ENCODE measurements around the gene SLC34A3. TPM values are rescaled to one million over a fixed set of nuclear protein-coding genes. Genes with fewer than 3 reads are reported as not detected.

SLC34A3 gene
- polyA plus RNA-seq, 2 of the 4 experiments (the other 2 are of a cell fraction), result 0.05 TPM; not detected in 1

DNA sequence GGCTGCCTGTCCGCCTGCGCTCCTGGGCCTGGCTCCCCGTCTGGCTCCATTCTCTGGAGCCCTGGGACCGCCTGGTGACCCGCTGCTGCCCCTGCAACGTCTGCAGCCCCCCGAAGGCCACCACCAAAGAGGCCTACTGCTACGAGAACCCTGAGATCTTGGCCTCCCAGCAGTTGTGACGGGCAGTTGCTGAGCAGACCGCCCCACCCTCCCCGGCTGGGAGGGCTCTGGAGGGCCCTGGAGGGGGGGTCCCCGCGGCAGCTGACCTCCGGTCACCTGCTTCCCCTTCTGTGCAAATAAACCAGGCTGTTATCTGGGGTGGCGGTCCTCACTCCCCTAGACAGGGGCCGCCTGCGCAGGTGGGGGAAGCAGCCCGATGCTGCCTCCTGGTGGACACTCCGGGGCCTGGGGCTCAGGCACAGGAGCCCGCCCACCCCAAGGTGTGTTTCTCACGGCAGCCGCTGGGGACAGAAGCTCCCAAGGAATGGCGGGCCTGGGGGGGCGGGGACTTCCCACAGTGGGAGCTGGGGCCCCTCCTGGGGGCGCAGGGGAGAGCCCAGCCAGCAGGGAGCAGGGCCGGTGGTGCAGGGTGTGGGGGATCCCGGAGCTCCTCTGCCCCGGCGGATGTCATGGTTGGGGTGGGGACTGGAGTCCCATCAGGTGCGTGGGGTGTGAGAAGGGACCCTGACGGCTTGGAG lies 5.7 kb downstream of the SLC34A3 start:
- FAIRE-seq (no peak), ATAC-seq (peak; percentile 20 to 69), DNase-seq (ENCODE audit: low read depth in 1 of 2, low spot score in 1 of 2) (peak; percentile 82 to 93)
- TF ChIP-seq POLR2A (IDR thresholded peaks at IDR 0.05; ENCODE audit: low read length) (no peak), JUNB (IDR thresholded peaks at IDR 0.05) (no peak), PBX3 (IDR thresholded peaks at IDR 0.05) (0 out of 2 replicates have a peak, but pooled peaks have one; percentile 16), NFE2L2 (conservative IDR thresholded peaks at IDR 0.05; ENCODE audit: low read length) (no peak), FOSL2 (IDR thresholded peaks at IDR 0.05) (no peak), FOSL2 (CRISPR knock-in tag; IDR thresholded peaks at IDR 0.05) (no peak), SMC3 (IDR thresholded peaks at IDR 0.05) (peak; percentile 84), TP53 (CRISPR knock-in tag; IDR thresholded peaks at IDR 0.05) (no peak), RAD21 (conservative IDR thresholded peaks at IDR 0.05 in 1 of 2, IDR thresholded peaks at IDR 0.05 in 1 of 2) (peak; percentile 76 to 84), NPAS2 (CRISPR knock-in tag; IDR thresholded peaks at IDR 0.05; ENCODE audit: borderline replicate concordance) (no peak), MAZ (IDR thresholded peaks at IDR 0.05; ENCODE audit: borderline replicate concordance, low read depth, low read length) (peak; percentile 70; the same call in 1 of the 2 replicates), CTCF (IDR thresholded peaks at IDR 0.05) (peak; percentile 97), BCL3 (IDR thresholded peaks at IDR 0.05) (no peak), SREBF2 (IDR thresholded peaks at IDR 0.05) (no peak)
- TF ChIP-seq, protein P1, sequence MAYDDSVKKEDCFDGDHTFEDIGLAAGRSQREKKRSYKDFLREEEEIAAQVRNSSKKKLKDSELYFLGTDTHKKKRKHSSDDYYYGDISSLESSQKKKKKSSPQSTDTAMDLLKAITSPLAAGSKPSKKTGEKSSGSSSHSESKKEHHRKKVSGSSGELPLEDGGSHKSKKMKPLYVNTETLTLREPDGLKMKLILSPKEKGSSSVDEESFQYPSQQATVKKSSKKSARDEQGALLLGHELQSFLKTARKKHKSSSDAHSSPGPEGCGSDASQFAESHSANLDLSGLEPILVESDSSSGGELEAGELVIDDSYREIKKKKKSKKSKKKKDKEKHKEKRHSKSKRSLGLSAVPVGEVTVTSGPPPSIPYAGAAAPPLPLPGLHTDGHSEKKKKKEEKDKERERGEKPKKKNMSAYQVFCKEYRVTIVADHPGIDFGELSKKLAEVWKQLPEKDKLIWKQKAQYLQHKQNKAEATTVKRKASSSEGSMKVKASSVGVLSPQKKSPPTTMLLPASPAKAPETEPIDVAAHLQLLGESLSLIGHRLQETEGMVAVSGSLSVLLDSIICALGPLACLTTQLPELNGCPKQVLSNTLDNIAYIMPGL (CRISPR knock-in tag; IDR thresholded peaks at IDR 0.05; ENCODE audit: borderline replicate concordance), result 0 out of 2 replicates have a peak, but pooled peaks have one; percentile 18
- TF ChIP-seq, protein P2, sequence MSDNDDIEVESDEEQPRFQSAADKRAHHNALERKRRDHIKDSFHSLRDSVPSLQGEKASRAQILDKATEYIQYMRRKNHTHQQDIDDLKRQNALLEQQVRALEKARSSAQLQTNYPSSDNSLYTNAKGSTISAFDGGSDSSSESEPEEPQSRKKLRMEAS (IDR thresholded peaks at IDR 0.05), result peak; percentile 54
- TF ChIP-seq, protein P3, sequence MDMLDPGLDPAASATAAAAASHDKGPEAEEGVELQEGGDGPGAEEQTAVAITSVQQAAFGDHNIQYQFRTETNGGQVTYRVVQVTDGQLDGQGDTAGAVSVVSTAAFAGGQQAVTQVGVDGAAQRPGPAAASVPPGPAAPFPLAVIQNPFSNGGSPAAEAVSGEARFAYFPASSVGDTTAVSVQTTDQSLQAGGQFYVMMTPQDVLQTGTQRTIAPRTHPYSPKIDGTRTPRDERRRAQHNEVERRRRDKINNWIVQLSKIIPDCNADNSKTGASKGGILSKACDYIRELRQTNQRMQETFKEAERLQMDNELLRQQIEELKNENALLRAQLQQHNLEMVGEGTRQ (IDR thresholded peaks at IDR 0.05), result no peak
- H3K4me3 ChIP-seq, result no peak overlapping the region
- peak overlapping the region; percentile 65 for H3K4me2 ChIP-seq
- ChIA-PET CTCF (interaction anchor here (0.6 to 13.1 kb wide), 67 partner anchors 8 to 431 kb away, joined by 3 to 236 read pairs (median 5); partner anchors contain the start of genes ANAPC2, CYSRT1, DPP7 and FUT7), POLR2A (interaction anchor here (0.6 to 1.8 kb wide), 3 partner anchors 13 to 106 kb away, joined by 3 to 5 read pairs (median 4); no protein-coding TSS in a partner anchor)
- peaks cover 35% of the 10 kb centered on the region for H3K4me1 ChIP-seq
- WGBS (ENCODE audit: missing lambda C conversion rate), result 38% methylated on average over 20 of the region's 31 CpGs
- H3K9me3 ChIP-seq, result no peaks in the 10 kb centered on the region
- H3K27ac ChIP-seq, result peak overlapping the region in 1 of 2 experiments; percentile 63; a peak in 3 of 6 replicates

- POLR2A ChIA-PET, result interaction anchor here (0.7 to 1.8 kb wide), 2 partner anchors 14 to 48 kb away, joined by 3 to 4 read pairs; no protein-coding TSS in a partner anchor
Measured at GRCh38 chr9:137236936-137237421, 6.3 kb downstream of the SLC34A3 start.

More at GRCh38 chr9:137236936-137237421, 6.3 kb downstream of the SLC34A3 start:
- CTCF ChIA-PET, result interaction anchor here (0.6 to 13.1 kb wide), 64 partner anchors 8 to 431 kb away, joined by 3 to 236 read pairs (median 5); partner anchors contain the start of genes ANAPC2, CYSRT1, DPP7 and FUT7
- H3K4me3 ChIP-seq, result no peak overlapping the region
- no peak for TF ChIP-seq ZFP36 (IDR thresholded peaks at IDR 0.05; ENCODE audit: borderline replicate concordance, partially characterized antibody)
- TF ChIP-seq, protein P4, sequence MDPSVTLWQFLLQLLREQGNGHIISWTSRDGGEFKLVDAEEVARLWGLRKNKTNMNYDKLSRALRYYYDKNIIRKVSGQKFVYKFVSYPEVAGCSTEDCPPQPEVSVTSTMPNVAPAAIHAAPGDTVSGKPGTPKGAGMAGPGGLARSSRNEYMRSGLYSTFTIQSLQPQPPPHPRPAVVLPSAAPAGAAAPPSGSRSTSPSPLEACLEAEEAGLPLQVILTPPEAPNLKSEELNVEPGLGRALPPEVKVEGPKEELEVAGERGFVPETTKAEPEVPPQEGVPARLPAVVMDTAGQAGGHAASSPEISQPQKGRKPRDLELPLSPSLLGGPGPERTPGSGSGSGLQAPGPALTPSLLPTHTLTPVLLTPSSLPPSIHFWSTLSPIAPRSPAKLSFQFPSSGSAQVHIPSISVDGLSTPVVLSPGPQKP (IDR thresholded peaks at IDR 0.05; ENCODE audit: low read depth, low read length), result no peak
- TF ChIP-seq HOXA7 (CRISPR knock-in tag; IDR thresholded peaks at IDR 0.05), result no peak
- no peak for TF ChIP-seq GATA3 (IDR thresholded peaks at IDR 0.05; ENCODE audit: borderline replicate concordance)
- no peaks in the 10 kb centered on the region for H3K9me3 ChIP-seq
- no peak for ATAC-seq
- H3K4me1 ChIP-seq, result peaks cover 35% of the 10 kb centered on the region
- WGBS (ENCODE audit: missing lambda C conversion rate), result 43% methylated on average over 3 of the region's 11 CpGs
- no peak for DNase-seq (ENCODE audit: low read depth in 1 of 2, low spot score in 1 of 2)
- no peak for FAIRE-seq
- H3K27ac ChIP-seq, result peak overlapping the region in 1 of 2 experiments; percentile 63; a peak in 3 of 6 replicates
- H3K4me2 ChIP-seq, result peak overlapping the region; percentile 65
